ENCODE results near the gene NUDT1. TPM values are rescaled to one million over a fixed set of nuclear protein-coding genes. Genes with fewer than 3 reads are reported as not detected.

Gene NUDT1
- 14.2 TPM for total RNA-seq (ENCODE audit: unreplicated experiment)
- long read RNA-seq, transcript NUDT1-206 (3 exons, 714 nt): major isoform, 5 of 9 reads
- long read RNA-seq, partial matches to known transcripts: 0 of 9 reads
- long read RNA-seq, other reads (novel, unspliced or antisense): 0 of 9 reads

GRCh38 chr7:2241580-2242540 is at the start of gene NUDT1, which contains the start of gene MRM2:
Gene NUDT1 (plus strand): TSS chr7:2242226. CDS start chr7:2244575, 2,349 bp downstream.
Gene MRM2 (minus strand): TSS chr7:2242205. CDS start chr7:2242169, 36 bp downstream.
- TF ChIP-seq CTCF (IDR thresholded peaks at IDR 0.05; ENCODE audit: unreplicated experiment): no peak
- Mint-ChIP-seq H3K4me1 (ENCODE audit: unreplicated experiment) (peaks cover 21% of the 10 kb centered on the region), H3K27me3 (ENCODE audit: unreplicated experiment) (peaks cover 3% of the 10 kb centered on the region), H3K4me3 (ENCODE audit: unreplicated experiment) (peak within 1 kb of the TSS; percentile 94), H3K36me3 (ENCODE audit: low read depth, unreplicated experiment) (peaks cover 4% of the 10 kb centered on the region), H3K9me3 (ENCODE audit: unreplicated experiment) (no peaks in the 10 kb centered on the region), H3K27ac (ENCODE audit: unreplicated experiment) (peak within 1 kb of the TSS; percentile 24)
- DNase-seq (ENCODE audit: low spot score): peak; percentile 71

- Mint-ChIP-seq H3K36me3 (ENCODE audit: low read depth, unreplicated experiment) (peaks cover 39% of the 10 kb centered on the region), H3K27ac (ENCODE audit: unreplicated experiment) (no peak overlapping the region), H3K4me3 (ENCODE audit: unreplicated experiment) (no peak overlapping the region), H3K27me3 (ENCODE audit: unreplicated experiment) (peaks cover 4% of the 10 kb centered on the region), H3K9me3 (ENCODE audit: unreplicated experiment) (no peaks in the 10 kb centered on the region), H3K4me1 (ENCODE audit: unreplicated experiment) (no peaks in the 10 kb centered on the region)
- no peak for TF ChIP-seq CTCF (IDR thresholded peaks at IDR 0.05; ENCODE audit: unreplicated experiment)
- DNase-seq (ENCODE audit: low spot score): no peak
Observed at GRCh38 chr7:2192831-2193534, 49.0 kb upstream of the NUDT1 start.

DNA sequence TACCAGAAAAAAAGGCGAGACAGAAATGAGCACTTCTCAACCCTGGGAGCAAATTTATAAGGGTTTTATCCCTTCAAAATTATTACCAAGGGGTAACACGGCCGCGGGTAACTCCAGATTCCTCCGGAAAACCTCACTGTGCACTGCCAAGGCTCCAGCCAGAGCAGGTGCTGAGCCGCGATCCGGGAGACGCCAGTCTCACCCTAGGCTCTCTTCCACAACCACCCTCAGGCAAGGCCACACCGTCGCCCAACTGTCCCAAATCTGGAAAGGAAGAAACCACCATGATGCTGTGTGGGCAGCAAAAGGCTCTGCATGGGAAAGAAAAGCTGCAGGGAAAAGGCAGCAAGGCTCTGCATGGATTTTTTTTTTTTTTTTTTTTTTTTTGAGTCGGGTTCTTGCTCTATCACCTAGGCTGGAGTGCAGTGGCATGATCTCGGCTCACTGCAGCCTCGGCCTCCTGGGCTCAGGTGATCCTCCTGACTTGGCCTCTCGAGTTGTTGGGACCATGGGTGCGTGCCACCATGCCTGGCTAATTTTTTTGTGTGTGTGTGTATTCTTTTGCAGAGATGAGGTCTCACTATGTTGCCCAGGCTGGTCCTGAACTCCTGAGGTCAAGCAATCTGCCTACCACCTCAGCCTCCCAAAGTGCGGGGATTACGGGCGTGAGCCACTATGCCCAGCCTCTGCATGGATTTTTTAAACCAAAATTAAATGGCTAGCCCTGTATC is 48.3 kb upstream of the NUDT1 start:
- Mint-ChIP-seq H3K27me3 (ENCODE audit: unreplicated experiment) (peaks cover 4% of the 10 kb centered on the region), H3K9me3 (ENCODE audit: unreplicated experiment) (no peaks in the 10 kb centered on the region), H3K36me3 (ENCODE audit: low read depth, unreplicated experiment) (peaks cover 33% of the 10 kb centered on the region), H3K27ac (ENCODE audit: unreplicated experiment) (no peak overlapping the region), H3K4me1 (ENCODE audit: unreplicated experiment) (no peaks in the 10 kb centered on the region), H3K4me3 (ENCODE audit: unreplicated experiment) (no peak overlapping the region)
- DNase-seq (ENCODE audit: low spot score): no peak
- TF ChIP-seq CTCF (IDR thresholded peaks at IDR 0.05; ENCODE audit: unreplicated experiment): no peak

- Mint-ChIP-seq H3K9me3 (ENCODE audit: unreplicated experiment) (no peaks in the 10 kb centered on the region), H3K27ac (ENCODE audit: unreplicated experiment) (no peak overlapping the region), H3K4me3 (ENCODE audit: unreplicated experiment) (no peak overlapping the region), H3K4me1 (ENCODE audit: unreplicated experiment) (no peaks in the 10 kb centered on the region), H3K27me3 (ENCODE audit: unreplicated experiment) (peaks cover 9% of the 10 kb centered on the region), H3K36me3 (ENCODE audit: low read depth, unreplicated experiment) (peaks cover 25% of the 10 kb centered on the region)
- no peak for DNase-seq (ENCODE audit: low spot score)
- TF ChIP-seq CTCF (IDR thresholded peaks at IDR 0.05; ENCODE audit: unreplicated experiment): no peak
Observed at GRCh38 chr7:2195400-2196246, 46.4 kb upstream of the NUDT1 start.
